CD14-positive monocyte (primary cell): ENCODE measurements around the gene ACAT1. TPM values are rescaled to one million over a fixed set of nuclear protein-coding genes. Genes with fewer than 3 reads are reported as not detected.

Experiments used
- DNase-seq, 3 donors: peaks; one replicate each; pipeline ENCODE4 v3.0.0-alpha.2; 2011 to 2022
- H2AFZ ChIP-seq: 2 replicates; pipeline ENCODE4 v1.6.0; 2012; ENCODE audit warnings: mild to moderate bottlenecking, low read depth, low read length, inconsistent platforms; ENCODE audit not compliant: insufficient read depth, poor library complexity, severe bottlenecking
- H3K27ac ChIP-seq, 2 donors: 1 replicate in 1 of 2; 2 replicates in 1 of 2; pipeline ENCODE4 v1.5.1; 2012 to 2013; ENCODE audit warnings: low read length in 2 of 2, control low read depth in 1 of 2, inconsistent platforms in 1 of 2, low read depth in 1 of 2, mild to moderate bottlenecking in 1 of 2
- H3K27me3 ChIP-seq, 2 donors: one replicate each; pipeline versions ENCODE4 v1.6.0 to v1.6.1; 2011 to 2013; ENCODE audit warnings: low read length in 2 of 2; ENCODE audit not compliant: control insufficient read depth in 2 of 2, insufficient read depth in 2 of 2
- H3K36me3 ChIP-seq, 2 donors: replicated peaks in 1 of 2; 1 replicate in 1 of 2; 2 replicates in 1 of 2; pipeline versions ENCODE4 v1.5.1 to v1.6.1; 2012 to 2013; ENCODE audit warnings: low read length in 2 of 2, control low read depth in 1 of 2, inconsistent platforms in 1 of 2, mild to moderate bottlenecking in 1 of 2; ENCODE audit not compliant: insufficient read depth in 2 of 2, control insufficient read depth in 1 of 2
- H3K4me1 ChIP-seq, 2 donors: 1 replicate in 1 of 2; 2 replicates in 1 of 2; pipeline versions ENCODE4 v1.5.1 to v1.6.1; 2012 to 2013; ENCODE audit warnings: low read length in 2 of 2, control low read depth in 1 of 2, inconsistent platforms in 1 of 2, mild to moderate bottlenecking in 1 of 2, moderate library complexity in 1 of 2; ENCODE audit not compliant: insufficient read depth in 2 of 2, control insufficient read depth in 1 of 2
- H3K4me2 ChIP-seq: replicated peaks from 2 replicates; pipeline ENCODE3; 2012; ENCODE audit warnings: low read length, moderate library complexity, mild to moderate bottlenecking; ENCODE audit not compliant: poor library complexity, severe bottlenecking; ENCODE audit errors: extremely low read depth
- H3K4me3 ChIP-seq, 3 experiments: fragments of 200-600 bp in 1 of 3; sonication (generic) in 1 of 3; replicated peaks in 1 of 3; 1 replicate in 2 of 3; 2 replicates in 1 of 3; pipeline ENCODE4 v1.5.1; 2011 to 2013; ENCODE audit warnings: low read length in 3 of 3, mild to moderate bottlenecking in 3 of 3, control low read depth in 2 of 3, low read depth in 2 of 3, inconsistent platforms in 1 of 3, moderate library complexity in 1 of 3
- H3K79me2 ChIP-seq: 2 replicates; pipeline ENCODE4 v1.6.0; 2012; ENCODE audit warnings: mild to moderate bottlenecking, control low read depth, inconsistent platforms, low read length, moderate library complexity; ENCODE audit not compliant: insufficient read depth
- H3K9ac ChIP-seq: 2 replicates; pipeline ENCODE4 v1.6.0; 2017; ENCODE audit warnings: low read length, mild to moderate bottlenecking; ENCODE audit not compliant: insufficient read depth, poor library complexity, severe bottlenecking
- H3K9me3 ChIP-seq, 2 donors: replicated peaks in 1 of 2; 1 replicate in 1 of 2; 2 replicates in 1 of 2; pipeline versions ENCODE4 v1.5.1 to v1.6.1; 2012 to 2013; ENCODE audit warnings: low read length in 2 of 2, control low read depth in 1 of 2; ENCODE audit not compliant: control insufficient read depth in 1 of 2, insufficient read depth in 1 of 2
- H4K20me1 ChIP-seq: 2 replicates; pipeline ENCODE4 v1.6.0; 2012; ENCODE audit warnings: mild to moderate bottlenecking, low read length, control low read depth, moderate library complexity; ENCODE audit not compliant: insufficient read depth
- H3K27ac Mint-ChIP-seq, 7 donors: one replicate each; pipeline ENCODE4 v1.8.0; 2020; ENCODE audit warnings: mild to moderate bottlenecking in 7 of 7, mixed read lengths in 7 of 7, moderate library complexity in 6 of 7, inconsistent platforms in 2 of 7
- H3K27me3 Mint-ChIP-seq, 3 donors: one replicate each; pipeline ENCODE4 v1.8.0; 2021 to 2022; ENCODE audit warnings: low read depth in 3 of 3, mild to moderate bottlenecking in 3 of 3, mixed read lengths in 3 of 3, moderate library complexity in 3 of 3, inconsistent platforms in 1 of 3
- H3K36me3 Mint-ChIP-seq, 2 donors: one replicate each; pipeline ENCODE4 v1.8.0; 2020; ENCODE audit warnings: mixed read lengths in 2 of 2, inconsistent platforms in 1 of 2, mild to moderate bottlenecking in 1 of 2
- H3K4me1 Mint-ChIP-seq: one replicate; pipeline ENCODE4 v1.8.0; 2020; ENCODE audit warnings: mild to moderate bottlenecking, mixed read lengths
- H3K4me3 Mint-ChIP-seq, 2 donors: one replicate each; pipeline ENCODE4 v1.8.0; 2020; ENCODE audit warnings: mild to moderate bottlenecking in 2 of 2, mixed read lengths in 2 of 2, moderate library complexity in 1 of 2
- H3K9me3 Mint-ChIP-seq, 7 donors: one replicate each; pipeline ENCODE4 v1.8.0; 2020 to 2022; ENCODE audit warnings: mixed read lengths in 7 of 7, mild to moderate bottlenecking in 6 of 7, moderate library complexity in 6 of 7, inconsistent platforms in 2 of 7
- CTCF ChIP-seq: fragments of 200-600 bp; IDR thresholded peaks from one replicate; pipeline ENCODE4 v1.8.0; 2022; ENCODE audit warnings: antibody characterized with exemption, mild to moderate bottlenecking
- WGBS: methylation state at CpG from one replicate; pipeline ENCODE4 v1.1.5; 2013; ENCODE audit warnings: missing lambda C conversion rate; ENCODE audit not compliant: insufficient coverage; 5-methylcytosine and 5-hydroxymethylcytosine counted together
- intact Hi-C, 2 donors: fragments of 100-400 bp; cut with micrococcal nuclease; formaldehyde crosslinking; loops; one replicate each; pipeline versions ENCODE4 v1.15.0 to v1.15.1; 2023
- polyA plus RNA-seq, 3 donors: library from polyadenylated mRNA; depleted of rRNA in 1 of 3; unstranded in 2 of 3; stranded (reverse) in 1 of 3; fragments of 300-500 nt in 2 of 3; fragments of >200 nt in 1 of 3; fragmentation: Illumina TruSeq in 2 of 3; gene quantifications; 1 replicate in 2 of 3; 2 replicates in 1 of 3; pipeline ENCODE4 v1.2.3, GENCODE V29; 2012 to 2021

The ACAT1 gene
- polyA plus RNA-seq, 3 donors: 13.6 to 24.1 (median 22.3) TPM

DNA sequence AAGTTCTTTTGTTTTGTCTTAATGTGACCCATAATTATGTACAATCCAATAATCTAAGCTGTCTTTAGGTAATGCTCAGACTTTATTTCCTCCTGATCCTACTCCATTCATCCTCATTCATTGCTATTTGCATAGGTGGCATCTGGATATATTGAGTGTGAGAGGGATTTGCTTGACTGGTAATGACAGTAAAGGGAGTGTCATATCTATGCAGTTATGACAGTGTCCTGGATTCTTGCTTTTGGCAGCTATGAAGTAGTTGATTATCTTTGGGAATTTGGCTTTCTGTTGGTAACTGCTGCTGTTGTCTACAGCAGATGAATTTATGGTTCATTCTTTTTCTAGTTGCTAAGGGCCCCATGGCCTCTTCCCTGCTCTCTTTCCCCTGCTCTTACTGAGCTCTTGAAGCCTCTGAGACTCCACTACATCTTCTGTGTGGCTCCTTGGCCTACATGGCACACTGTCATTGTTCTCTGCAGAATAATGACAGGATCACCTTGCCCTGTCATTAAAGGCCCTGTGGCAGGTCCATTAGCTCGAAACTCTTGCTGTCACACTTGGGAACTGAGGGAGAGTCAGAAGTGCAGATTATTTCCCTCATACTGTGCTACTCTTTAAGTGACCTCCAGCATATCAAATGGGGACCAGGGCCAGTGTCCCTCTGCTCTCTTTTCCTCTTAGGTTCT lies 20.1 kb upstream of the ACAT1 start:
- H3K9me3 ChIP-seq: no peaks in the 10 kb centered on the region
- intact Hi-C loops: no loop called here
- no peak for DNase-seq
- H3K27ac ChIP-seq: no peak overlapping the region
- peak overlapping the region in 4 of 7 donors; percentile 0 to 66 (median 47) for H3K27ac Mint-ChIP-seq
- H4K20me1 ChIP-seq: no peaks in the 10 kb centered on the region
- H3K4me1 Mint-ChIP-seq: no peaks in the 10 kb centered on the region
- H2AFZ ChIP-seq: no peak overlapping the region
- peaks cover 65 to 82% of the 10 kb centered on the region in 2 donors for H3K36me3 Mint-ChIP-seq
- H3K4me2 ChIP-seq: no peak overlapping the region
- no peak overlapping the region for H3K4me3 Mint-ChIP-seq
- no peaks in the 10 kb centered on the region for H3K4me1 ChIP-seq
- WGBS: no CpG with 5 or more reads among the region's 1 CpG
- H3K27me3 Mint-ChIP-seq: peaks cover 0 to 2% (median 0%) of the 10 kb centered on the region in 3 donors
- no peaks in the 10 kb centered on the region for H3K9me3 Mint-ChIP-seq
- H3K4me3 ChIP-seq: no peak overlapping the region
- H3K79me2 ChIP-seq: no peaks in the 10 kb centered on the region
- H3K27me3 ChIP-seq: no peaks in the 10 kb centered on the region
- H3K36me3 ChIP-seq: peaks cover 76 to 93% of the 10 kb centered on the region in 2 donors
- TF ChIP-seq CTCF: no peak
- H3K9ac ChIP-seq: no peak overlapping the region

- Histone ChIP-seq H4K20me1 (no peaks in the 10 kb centered on the region), H3K9ac (no peak overlapping the region), H2AFZ (no peak overlapping the region), H3K36me3 (peaks cover 3 to 15% of the 10 kb centered on the region in 2 donors), H3K79me2 (no peaks in the 10 kb centered on the region), H3K9me3 (no peaks in the 10 kb centered on the region), H3K4me2 (no peak overlapping the region), H3K27me3 (no peaks in the 10 kb centered on the region), H3K27ac (no peak overlapping the region), H3K4me1 (no peaks in the 10 kb centered on the region), H3K4me3 (no peak overlapping the region)
- intact Hi-C loops: loop anchor here in 1 of 2 donors (10.0 kb wide), 1 partner anchor 544 kb away; no protein-coding TSS in a partner anchor
- H3K36me3 Mint-ChIP-seq: peaks cover under 1 to 21% of the 10 kb centered on the region in 2 donors
- H3K27ac Mint-ChIP-seq: no peak overlapping the region
- no peak overlapping the region for H3K4me3 Mint-ChIP-seq
- no peaks in the 10 kb centered on the region for H3K9me3 Mint-ChIP-seq
- H3K4me1 Mint-ChIP-seq: no peaks in the 10 kb centered on the region
- WGBS: no CpG with 5 or more reads among the region's 4 CpGs
- peaks cover 0 to under 1% (median 0%) of the 10 kb centered on the region in 3 donors for H3K27me3 Mint-ChIP-seq
- no peak for TF ChIP-seq CTCF
- DNase-seq: no peak
These were observed 10.2 kb upstream of the ACAT1 start for GRCh38 chr11:108111126-108111525.
